HG03045 (cell line): ENCODE results near the gene ZNF585A.
"Not testable (repeated sequence)": the region's sequence is repeated elsewhere in the genome, so short reads cannot be mapped to it uniquely, and the experiment has no call there.

ENCODE experiments used
- ATAC-seq: cut with Tn5 transposase; IDR thresholded peaks from one replicate; pipeline ENCODE4 v1.9.1; 2021; ENCODE audit warnings: mild to moderate bottlenecking, moderate library complexity; ENCODE audit not compliant: unreplicated experiment

ZNF585A gene

GRCh38 chr19:37172368-37173366 is at the start of gene ZNF585A:
TSS of gene ZNF585A (minus strand) at chr19:37172695. CDS start at chr19:37169910, 2,785 bp downstream.
- ATAC-seq, result peak; percentile 96

DNA sequence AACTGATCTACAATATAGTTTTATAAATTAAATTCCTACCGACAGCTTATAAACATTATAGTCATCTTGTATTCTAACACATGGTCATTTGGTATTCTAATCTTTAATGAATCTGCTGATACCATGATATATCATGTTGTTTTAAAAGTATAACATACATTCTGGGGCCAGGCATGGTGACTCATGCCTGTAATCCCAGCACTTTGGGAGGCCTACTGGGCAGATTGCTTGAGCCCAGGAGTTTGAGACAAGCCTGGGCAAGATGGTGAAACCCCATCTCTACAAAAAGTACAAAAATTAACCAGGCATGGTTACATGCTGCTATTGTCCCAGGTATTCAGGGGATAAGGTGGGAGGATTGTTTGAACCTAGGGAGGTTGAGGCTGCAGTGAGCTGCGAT is 48.6 kb upstream of the ZNF585A start:
- ATAC-seq, result no peak

GRCh38 chr19:37220383-37220782 is 47.9 kb upstream of the ZNF585A start:
- ATAC-seq, result no peak

- ATAC-seq, result no peak
These were observed 46.1 kb upstream of the ZNF585A start for GRCh38 chr19:37218592-37218935.

- ATAC-seq, result peak; percentile 90
These were observed 45.5 kb upstream of the ZNF585A start, which contains the start of gene ZNF383 for GRCh38 chr19:37217775-37218591. TSS of gene ZNF383 (plus strand) at chr19:37218214. CDS start at chr19:37230454, 12,240 bp downstream.

- no peak for ATAC-seq
These were observed 44.9 kb upstream of the ZNF585A start for GRCh38 chr19:37217480-37217774.

DNA sequence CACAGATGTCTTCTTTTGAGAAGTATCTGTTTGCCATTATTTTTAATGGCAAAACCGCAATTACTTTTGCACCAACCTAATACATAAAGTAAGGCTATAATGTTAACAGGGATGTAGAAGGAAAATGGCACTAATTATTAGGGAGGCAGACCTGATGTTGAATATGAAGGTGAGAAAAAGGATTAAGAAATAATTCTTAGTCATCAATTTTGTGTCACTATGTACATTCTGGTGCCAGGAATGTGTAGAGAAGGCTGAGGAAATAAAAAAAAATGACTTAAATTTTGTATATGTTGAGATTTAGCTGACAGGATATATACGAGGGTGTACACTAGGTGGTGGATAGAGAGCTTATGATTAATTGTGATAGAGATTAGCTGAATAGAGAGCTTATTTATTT is 25.3 kb upstream of the ZNF585A start:
- no peak for ATAC-seq

DNA sequence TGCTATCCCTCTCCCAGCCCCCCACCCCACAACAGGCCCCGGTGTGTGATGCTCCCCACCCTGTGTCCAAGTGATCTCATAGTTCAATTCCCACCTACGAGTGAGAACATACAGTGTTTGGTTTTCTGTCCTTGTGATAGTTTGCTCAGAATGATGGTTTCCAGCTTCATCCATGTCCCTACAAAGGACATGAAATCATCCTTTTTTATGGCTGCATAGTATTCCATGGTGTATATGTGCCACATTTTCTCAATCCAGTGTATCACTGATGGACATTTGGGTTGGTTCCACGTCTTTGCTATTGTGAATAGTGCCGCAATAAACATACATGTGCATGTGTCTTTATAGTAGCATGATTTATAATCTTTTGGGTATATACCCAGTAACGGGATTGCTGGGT is 24.6 kb upstream of the ZNF585A start:
- ATAC-seq, result not testable (repeated sequence)

GRCh38 chr19:37195248-37195647 is 22.8 kb upstream of the ZNF585A start:
- ATAC-seq, result not testable (repeated sequence)

DNA sequence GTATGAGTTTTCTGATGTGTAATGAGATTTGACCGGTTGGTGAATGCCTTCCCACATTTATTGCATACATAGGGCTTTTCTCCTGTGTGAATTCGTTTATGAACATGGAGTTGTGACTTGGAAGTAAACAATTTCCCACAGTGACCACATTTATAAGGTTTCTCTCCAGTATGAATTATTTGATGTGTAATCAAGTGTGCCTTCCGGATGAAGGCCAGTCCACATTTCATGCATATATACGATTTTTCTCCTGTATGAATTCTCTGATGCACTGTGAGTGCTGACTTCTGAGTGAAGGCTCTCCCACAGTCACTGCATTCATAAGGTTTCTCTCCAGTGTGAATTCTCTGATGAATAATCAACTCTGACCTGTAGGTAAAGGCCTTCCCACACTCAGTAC is 13.6 kb upstream of the ZNF585A start:
- not testable (repeated sequence) for ATAC-seq

DNA sequence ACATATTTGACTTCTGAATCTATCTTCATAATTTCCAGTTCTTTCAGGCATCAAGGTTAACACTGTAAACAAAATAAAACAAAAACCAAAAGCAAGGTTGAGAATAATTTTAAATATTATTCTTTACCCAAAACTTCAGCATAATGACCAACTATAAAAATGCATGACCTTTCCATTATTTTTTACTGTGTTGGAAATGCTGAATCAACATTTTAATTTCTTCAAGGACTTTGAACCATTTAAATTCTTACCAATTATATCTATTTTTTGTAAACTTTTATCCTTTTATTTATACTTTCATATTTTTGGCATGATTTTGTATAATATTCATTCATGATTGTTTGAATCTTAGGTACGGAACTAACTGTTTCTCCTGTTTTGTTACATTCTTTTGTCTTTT is 6.9 kb downstream of the ZNF585A start:
- no peak for ATAC-seq

- ATAC-seq, result no peak
These were observed 12.3 kb downstream of the ZNF585A start for GRCh38 chr19:37160153-37160552.

DNA sequence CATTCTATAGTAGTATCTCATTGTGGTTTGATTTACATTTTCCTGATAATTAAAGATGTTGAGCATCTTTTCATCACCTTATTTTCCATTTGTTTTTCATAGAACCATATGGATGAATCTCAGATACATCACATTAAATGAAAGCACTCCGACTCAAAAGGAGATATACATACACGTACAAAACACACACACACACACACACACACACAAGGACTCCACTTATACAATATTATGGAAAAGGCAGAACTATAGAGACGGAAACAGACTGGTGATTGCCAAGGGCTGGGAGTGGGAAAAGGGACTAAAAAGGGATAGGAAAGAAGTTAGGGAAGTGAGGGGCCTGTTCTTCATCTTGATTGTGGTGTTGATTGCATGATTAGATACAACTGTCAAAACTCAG is 24.3 kb downstream of the ZNF585A start:
- no peak for ATAC-seq

DNA sequence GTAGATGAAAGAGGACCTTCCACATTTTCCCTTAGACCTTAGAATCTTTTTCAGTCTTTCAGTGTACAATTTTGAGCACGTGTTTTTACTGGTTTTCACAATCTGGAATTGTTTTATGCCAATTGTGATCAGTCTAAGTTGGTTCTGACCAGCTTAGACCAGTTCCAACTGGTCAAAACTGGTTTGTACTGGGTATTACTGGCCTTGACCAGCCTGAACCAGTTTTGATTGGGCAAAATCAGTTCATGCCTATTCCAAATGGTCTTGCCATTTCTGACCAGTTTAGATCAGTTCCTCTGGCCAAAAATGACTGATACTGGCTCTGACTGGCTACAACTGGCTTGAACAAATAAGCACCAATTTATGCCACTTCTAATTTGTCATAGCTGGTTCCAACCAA is 36.4 kb downstream of the ZNF585A start:
- ATAC-seq, result no peak

- ATAC-seq, result no peak
These were observed 43.7 kb downstream of the ZNF585A start for GRCh38 chr19:37128821-37129177.

GRCh38 chr19:37127999-37128820 is 44.3 kb downstream of the ZNF585A start:
- no peak for ATAC-seq

DNA sequence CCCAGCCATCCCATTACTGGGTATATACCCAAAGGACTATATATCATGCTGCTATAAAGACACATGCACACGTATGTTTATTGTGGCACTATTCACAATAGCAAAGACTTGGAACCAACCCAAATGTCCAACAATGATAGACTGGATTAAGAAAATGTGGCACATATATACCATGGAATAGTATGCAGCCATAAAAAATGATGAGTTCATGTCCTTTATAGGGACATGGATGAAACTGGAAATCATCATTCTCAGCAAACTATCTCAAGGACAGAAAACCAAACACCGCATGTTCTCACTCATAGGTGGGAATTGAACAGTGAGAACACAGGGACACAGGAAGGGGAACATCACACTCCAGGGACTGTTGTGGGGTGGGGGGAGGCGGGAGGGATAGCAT is 50.4 kb downstream of the ZNF585A start:
- ATAC-seq, result not testable (repeated sequence)

- ATAC-seq, result no peak
These were observed 58.5 kb downstream of the ZNF585A start for GRCh38 chr19:37114001-37114400.

GRCh38 chr19:37111753-37112152 is 60.7 kb downstream of the ZNF585A start:
- not testable (repeated sequence) for ATAC-seq

DNA sequence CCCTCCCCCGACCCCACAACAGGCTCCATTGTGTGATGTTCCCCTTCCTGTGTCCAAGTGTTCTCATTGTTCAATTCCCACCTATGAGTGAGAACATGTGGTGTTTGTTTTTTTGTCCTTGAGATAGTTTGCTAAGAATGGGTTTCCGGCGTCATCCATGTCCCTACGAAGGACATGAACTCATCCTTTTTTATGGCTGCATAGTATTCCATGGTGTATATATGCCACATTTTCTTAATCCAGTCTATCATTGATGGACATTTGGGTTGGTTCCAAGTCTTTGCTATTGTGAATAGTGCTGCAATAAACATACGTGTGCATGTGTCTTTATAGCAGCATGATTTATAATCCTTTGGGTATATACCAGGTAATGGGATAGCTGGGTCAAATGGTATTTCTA is 68.4 kb downstream of the ZNF585A start:
- not testable (repeated sequence) for ATAC-seq

DNA sequence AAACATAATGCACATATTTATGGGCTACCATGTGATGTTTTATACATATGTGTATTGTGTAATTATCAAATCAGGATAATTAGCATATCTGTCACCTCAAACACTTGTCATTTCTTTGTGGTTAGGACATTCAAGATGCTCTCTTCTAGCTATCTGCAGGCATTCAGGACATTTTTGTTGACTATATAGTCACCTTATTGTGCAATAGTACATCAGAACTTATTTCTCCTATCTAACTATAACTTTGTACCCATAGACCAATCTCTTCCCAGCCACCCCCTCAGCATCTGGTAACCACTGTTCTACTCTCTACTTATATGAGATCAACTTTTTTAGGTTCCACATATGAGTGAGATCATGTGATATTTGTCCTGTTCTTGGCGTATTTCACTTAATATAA is 73.9 kb downstream of the ZNF585A start:
- ATAC-seq, result no peak
